ENCODE data around the gene ESPNL.
"Not testable (repeated sequence)": the region's sequence is repeated elsewhere in the genome, so short reads cannot be mapped to it uniquely, and the experiment has no call there.

Gene ESPNL

GRCh38 chr2:238161291-238162051 is 61.3 kb downstream of the ESPNL start:
- DNase-seq = no peak

GRCh38 chr2:238162251-238162845 is 62.2 kb downstream of the ESPNL start:
- DNase-seq = no peak

GRCh38 chr2:238162846-238163441 is 62.8 kb downstream of the ESPNL start:
- no peak for DNase-seq

GRCh38 chr2:238163481-238164198 is 63.5 kb downstream of the ESPNL start:
- DNase-seq = no peak

DNA sequence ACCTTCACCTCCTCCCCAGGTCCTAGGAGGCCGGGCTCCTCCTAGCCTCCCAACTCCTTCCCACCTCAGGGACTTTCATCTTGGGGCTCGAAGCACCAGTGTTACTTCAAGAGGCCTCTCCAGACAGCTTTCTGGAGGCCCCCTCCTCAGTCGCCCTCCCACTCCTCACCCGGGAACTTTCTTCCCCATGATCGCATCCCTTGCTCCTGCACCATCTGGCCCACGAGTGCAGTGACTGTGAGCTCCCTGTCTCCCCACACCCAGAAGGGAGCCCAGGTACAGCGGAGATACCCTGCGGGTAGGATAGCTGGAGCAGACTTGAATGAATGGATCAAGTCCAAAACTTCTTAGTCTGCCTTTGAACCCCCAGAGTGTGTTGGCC is 64.8 kb downstream of the ESPNL start:
- DNase-seq = no peak

- no peak for DNase-seq
Observed at GRCh38 chr2:238165288-238165921, 65.3 kb downstream of the ESPNL start.

- DNase-seq = no peak
Observed at GRCh38 chr2:238166391-238167343, 66.5 kb downstream of the ESPNL start.

GRCh38 chr2:238167344-238167715 is 67.2 kb downstream of the ESPNL start:
- DNase-seq = no peak

DNA sequence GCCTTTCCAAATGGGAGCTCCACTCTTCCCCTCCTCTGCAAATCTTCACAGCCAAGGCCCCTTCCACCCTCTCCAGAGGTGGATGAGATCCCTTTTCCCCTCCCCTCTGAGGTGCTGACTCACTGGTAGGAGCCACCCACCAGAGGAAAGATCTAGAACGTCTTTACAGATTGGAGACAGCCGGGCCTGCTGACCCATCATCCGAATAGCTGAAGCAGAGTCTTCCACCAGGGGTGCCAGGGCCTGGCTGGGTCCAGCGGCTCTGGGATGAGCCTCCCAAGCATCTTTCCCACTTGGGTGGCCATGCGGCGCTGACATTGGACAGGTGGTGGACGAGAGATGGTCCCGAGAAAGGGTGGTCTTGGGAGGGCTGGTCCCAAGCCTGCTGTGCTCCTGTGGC is 67.6 kb downstream of the ESPNL start:
- no peak for DNase-seq

- no peak for DNase-seq
Observed at GRCh38 chr2:238168196-238169047, 68.3 kb downstream of the ESPNL start.

GRCh38 chr2:238169048-238169707 is 69.0 kb downstream of the ESPNL start:
- no peak for DNase-seq

DNA sequence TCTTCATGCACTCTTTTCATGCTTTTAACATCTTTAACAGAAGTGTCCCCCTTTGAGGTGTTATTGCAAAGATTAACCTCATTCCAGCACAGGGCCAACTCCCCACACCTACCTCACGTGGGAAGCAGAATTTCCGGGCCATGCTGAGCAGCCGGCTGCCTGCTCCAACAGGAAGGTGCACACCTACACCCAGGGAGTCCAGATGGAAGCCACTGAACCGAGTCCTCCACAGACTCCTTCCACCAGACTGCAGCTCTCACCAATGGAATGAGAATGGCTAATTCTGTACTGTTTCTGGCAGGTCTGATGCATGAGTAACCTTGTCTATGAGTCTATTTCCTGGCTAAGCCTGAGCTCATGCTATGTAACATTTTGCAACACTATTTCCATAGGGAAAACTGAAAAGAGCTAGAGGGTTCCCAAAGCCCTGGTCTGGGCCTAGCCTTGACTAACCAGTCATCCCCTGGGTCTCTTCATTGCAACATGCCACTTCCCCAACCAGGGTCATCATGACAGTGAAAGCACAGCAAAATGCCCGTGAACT is 69.6 kb downstream of the ESPNL start:
- no peak for DNase-seq

DNA sequence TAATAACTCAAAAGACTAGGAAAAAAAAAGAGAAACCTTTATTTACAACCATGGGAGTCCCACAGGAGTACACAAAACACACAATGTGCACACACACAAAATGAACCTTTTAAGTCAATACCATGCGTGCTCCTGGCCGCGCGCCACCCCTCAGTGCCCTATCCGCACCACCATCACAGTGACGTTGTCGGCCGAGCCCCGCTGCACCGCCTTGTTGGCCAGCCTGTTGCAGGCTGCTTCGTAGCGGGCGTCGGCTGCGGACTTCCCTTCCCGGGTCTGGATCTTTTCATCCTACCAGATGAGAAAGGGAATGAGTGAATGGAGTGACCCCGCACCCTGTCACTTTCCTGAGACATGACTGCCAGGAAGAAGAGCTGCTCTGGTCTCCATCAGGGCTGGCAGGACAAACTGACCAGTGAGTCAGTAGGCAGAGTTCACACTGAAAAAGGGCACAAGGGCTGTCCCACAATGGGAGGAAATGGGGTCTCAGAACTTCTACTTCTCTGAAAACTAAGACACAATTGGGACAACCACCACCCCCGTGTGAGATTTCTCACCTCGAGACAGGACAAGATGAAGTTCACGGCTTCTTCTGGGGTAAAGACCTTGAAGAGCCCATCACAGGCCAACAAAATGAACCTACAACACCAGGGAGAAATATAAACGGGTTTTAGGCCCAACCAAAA is 70.4 kb downstream of the ESPNL start:
- no peak for DNase-seq

- not testable (repeated sequence) for DNase-seq
Observed at GRCh38 chr2:238171072-238171431, 70.9 kb downstream of the ESPNL start.

DNA sequence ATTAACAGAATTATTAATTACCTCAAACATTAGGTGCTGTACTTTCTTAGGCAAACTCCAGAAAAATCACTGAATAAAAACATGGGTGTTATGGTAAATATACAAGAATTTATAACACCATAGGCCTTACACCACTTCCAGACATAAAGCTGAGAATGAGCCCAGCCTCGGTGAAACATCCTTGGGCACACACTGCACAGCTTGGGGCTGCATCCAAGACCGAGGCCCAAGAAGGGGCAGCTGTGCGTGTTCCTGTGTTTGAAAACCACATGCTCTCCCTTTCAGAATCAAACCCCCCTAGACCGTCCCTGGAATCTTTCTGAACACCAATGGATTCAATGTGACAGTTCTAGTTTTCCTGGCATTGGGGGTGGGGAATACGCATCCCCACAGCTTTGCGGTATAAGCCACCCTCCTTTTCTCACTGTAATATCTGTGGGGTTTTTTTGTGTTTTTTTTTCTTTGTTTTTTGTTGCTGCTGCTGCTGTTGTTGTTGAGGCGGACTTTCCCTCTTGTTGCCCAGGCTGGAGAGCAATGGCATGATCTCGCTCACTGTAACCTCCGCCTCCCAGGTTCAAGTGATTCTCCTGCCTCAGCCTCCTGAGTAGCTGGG is 71.5 kb downstream of the ESPNL start:
- DNase-seq = no peak

- no peak for DNase-seq
Observed at GRCh38 chr2:238172439-238172838, 72.3 kb downstream of the ESPNL start.

DNA sequence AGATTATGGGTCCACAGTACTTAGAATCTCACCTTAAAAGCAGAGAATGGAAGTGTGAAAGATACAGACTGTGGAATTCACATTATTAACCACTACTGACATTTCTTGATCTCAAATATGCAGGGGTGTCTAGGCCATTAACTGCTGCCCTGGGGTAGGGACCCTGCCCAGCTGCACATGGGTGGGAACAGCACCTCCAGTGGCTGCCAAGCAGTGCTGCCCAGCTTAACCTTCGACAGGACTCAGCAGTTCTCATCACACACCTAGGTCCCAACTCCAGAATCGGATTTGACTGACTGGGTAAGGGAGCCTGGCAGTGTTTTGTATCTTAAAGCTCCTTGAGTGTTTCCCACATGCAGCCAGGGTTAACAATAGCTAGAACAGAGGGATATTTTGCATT is 73.6 kb downstream of the ESPNL start:
- no peak for DNase-seq

DNA sequence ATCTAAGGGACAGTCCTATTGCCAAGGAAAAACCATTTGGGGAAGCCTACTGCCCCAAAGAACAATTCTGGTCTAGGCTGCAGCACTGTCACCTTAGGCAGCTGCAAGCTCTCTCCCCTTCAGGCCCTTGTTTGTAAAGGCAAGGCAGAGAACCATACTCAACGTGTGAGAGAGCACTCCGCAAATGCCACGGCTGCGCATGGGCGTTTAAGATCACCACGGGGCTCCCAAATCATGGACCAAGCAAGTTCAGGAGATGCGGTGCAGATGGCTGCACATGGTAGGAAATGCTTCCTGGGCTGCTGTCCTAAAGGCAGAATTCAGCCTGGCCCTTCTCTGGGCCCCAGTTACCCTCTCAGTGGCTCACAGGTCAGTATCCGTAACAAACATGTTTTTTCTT is 74.2 kb downstream of the ESPNL start:
- DNase-seq = no peak

DNA sequence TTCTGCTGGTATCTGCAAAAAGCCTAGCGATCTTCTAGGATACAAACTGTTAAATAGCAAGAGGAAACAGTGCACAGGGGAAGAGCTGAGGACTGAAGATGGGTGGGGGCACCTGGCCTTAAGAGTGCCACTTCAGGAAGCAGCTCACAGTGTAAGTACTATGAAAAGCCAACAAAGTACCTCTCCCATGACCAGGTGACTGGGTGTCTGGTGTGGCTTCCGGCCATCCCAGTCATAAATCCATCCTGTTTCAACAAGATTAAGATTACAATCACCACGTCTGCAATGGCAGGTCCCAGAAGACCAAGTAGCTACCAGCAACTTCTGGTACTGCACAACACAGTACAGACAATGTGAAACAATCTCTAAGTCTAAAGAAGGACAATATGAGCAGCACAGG is 74.6 kb downstream of the ESPNL start:
- DNase-seq = no peak
